GM21619 (cell line): ENCODE measurements around the gene CLEC16A.

ENCODE experiments used
- ATAC-seq: cut with Tn5 transposase; IDR thresholded peaks from one replicate; pipeline ENCODE4 v1.9.1; 2021; ENCODE audit not compliant: unreplicated experiment

CLEC16A gene

DNA sequence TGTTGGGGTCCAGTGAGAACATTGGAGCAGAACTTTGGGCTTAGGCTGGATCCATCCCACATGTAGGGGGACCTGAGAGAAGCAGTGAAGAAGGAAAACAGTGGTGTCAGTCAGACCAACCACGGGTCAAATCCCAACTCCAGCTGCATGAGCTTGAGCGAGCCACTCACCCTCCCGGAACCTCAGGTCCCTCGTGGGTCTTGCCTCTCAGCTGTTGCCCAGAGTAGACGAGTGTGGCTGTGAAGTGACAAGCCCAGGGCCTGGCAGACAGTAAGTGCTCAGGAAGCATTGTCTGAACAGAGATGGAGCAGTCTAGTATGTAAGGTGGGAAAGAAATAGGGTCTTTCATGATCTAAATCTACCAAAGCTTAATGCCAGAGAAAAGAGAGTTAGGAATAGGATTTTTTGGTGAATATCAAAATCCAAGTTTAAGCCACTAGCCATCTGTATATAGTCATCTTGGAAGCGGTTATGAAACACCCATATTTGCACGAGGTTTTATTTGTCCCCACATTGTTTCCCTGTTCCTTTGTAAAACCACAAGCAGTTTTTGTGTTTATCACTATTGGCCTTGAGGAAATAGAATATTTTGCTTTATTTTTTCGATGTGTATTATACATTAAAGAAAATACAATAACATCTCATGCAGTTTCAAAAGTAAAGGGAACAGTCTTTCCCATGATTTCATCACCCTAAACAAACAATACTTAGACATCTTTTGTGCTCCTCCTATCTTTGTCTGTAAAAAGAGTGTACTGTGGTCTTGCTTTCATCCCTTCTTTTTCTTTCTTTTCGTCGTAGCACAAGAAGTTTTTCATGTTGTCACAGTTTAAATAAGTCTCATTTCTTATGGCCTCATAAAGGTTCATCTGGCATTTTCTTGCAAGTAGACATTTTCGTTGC, 112.0 kb downstream of the CLEC16A start:
- ATAC-seq = no peak

DNA sequence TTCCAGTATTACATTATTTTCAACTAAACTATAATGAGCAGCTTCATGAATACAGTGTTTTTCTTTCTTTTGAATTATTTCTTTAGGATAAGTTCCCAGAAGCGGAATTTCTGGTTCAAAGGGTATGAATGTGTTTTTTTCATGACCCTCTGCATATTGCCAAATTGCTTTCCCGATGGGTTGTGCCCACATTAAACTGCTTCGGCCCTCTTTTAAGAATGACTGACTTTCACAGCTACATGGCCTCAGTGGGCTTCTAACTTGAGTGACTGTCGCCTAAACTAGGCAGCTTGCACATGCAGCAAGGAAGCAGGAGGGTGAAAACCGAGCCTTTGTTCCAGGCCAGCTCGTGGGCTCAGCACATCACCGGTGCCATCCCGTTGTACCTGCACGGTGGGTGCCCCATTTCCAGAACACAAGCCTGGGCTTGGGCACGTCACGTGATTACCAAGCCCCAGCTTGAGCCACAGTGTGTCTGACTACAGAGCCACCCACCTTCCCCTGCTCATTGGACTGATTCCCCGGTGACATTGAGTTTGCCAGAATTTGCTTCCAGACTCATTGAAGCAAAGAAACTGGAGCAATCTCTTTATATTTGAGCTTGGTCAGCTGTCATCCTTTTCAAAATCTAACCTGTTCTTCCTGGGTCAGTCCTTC, 112.8 kb downstream of the CLEC16A start:
- no peak for ATAC-seq

DNA sequence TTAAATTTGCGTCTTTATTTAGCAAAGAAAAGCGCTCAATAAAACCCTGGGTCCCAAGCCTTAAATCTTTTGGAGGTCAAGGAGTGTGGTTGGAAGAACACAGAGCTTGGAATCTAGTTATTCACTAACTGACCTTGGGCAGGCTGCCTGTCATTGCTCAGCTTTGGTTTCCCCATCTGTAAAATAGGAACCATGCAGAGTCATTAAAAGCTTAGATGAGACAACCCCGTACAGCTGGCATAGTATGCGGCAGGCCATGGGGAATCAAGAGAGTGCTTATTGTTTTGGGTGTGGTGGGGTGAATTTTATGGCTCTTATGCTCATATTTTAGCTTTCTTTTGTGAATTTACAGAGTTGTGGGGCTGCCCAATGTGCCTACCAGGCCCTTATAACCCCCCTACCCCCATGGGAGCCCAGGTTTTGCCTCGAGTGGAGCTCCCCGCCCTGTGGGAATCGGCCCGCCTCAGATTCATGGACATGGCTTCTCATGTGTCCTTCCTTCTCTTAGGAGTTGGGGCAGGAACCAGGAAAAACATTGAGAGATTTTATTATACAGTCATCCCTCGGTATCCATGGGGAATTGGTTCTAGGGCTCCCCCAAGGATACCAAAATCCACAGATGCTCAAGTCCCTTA, 113.5 kb downstream of the CLEC16A start:
- ATAC-seq = no peak

DNA sequence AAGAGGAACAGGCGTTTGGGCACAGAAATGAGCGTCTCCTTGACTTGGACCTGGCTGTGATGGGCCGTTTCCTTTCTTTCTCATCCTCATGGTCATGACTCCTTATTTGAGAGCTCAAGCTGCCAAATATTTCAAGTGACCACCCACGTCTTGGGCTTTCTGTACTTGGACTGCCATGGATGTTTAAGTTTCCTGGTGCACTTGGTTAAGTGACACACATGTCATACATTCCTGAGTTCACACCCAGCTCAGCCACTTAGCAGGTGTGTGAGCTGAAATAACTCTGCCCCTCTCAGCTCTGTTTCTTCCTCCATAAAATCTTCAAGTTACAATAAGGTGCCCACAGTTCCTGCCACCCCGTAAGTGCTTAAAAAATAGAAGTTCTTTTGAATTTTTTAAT, 114.5 kb downstream of the CLEC16A start:
- no peak for ATAC-seq

DNA sequence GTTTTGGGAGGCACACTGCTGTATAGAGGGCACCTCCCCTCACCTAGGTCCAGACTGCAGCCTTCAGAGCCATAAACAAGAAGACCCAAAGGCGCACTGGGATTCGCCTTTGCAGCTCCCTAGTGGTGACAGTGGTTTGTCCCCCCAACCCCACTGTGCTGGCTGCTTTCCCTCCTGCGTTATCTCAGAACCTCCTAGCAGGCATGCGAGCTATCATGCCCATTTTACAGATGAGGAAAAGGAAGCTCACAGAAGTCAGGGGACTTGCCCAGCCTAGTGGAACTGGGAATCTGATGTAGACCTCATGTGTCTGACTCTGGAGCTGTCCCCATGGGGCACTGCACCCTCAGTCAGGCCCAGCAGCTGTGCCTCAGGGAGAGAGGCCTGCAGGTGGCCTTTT, 115.2 kb downstream of the CLEC16A start:
- no peak for ATAC-seq

DNA sequence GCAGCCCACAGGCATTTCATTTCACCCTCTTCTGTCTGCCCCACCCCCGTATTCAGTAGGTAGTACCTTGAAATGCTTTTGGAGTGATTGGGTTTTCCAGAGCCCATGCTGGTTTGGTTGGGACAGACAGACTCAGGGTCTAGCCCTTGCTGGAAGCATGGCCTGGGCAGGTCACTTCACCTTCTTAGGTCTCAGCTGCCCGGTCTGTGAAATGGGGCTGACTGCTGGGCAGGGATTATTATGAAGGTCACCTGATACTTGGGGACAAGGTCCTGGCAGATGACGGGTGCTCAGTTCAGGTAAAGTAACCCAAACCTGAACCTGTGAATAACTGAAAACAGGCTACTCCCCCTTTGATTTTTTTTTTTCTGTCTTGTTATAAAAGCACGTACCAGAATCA, 116.0 kb downstream of the CLEC16A start:
- no peak for ATAC-seq

DNA sequence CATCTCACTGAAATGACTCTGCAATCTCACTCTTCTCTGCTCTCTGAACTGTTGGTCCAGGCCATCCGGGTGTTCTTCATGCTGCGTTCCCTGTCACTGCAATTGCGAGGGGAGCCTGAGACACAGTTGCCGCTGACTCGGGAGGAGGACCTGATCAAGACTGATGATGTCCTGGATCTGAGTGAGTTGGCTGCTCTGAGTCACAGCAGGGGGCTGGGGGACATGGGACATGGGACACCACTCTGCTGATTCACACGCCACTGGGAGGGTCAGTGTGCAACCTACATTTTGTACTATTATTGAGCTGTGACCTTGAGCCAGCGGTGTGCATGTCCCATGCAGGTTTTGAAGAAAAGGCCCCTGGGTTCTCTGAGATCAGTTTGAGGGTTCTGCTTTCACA, 116.5 kb downstream of the CLEC16A start:
- ATAC-seq = no peak

DNA sequence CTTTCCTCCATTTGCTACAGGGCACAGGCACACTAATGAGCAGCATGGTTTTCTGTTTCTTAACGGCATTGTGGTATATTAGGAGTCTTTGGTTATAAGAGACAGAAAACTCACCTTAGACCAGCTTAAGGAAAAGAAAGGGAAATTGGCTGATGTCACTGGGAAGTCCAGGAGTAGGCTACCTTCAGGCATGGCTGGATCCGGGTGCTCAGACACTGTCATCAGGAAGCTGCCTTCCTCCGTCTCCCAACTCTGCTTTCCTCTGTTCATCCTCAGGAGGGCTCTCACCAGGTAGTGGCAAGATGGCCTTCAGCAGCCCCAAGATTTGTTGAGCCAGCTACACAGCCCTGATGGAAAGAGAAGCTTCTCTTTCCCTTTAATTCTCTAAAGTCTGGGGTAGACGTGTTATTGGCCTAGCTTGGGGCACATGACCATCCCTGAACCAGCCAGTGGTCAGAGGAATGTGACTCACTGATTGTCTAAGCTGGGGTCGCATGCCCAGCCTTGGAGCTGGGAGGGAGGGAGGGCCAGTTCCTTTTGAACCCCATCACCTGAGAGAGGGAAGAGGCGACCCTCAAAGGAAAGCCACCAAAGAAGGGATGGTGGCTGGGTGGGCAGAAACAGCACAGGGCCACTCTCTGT, 117.4 kb downstream of the CLEC16A start:
- ATAC-seq = no peak

DNA sequence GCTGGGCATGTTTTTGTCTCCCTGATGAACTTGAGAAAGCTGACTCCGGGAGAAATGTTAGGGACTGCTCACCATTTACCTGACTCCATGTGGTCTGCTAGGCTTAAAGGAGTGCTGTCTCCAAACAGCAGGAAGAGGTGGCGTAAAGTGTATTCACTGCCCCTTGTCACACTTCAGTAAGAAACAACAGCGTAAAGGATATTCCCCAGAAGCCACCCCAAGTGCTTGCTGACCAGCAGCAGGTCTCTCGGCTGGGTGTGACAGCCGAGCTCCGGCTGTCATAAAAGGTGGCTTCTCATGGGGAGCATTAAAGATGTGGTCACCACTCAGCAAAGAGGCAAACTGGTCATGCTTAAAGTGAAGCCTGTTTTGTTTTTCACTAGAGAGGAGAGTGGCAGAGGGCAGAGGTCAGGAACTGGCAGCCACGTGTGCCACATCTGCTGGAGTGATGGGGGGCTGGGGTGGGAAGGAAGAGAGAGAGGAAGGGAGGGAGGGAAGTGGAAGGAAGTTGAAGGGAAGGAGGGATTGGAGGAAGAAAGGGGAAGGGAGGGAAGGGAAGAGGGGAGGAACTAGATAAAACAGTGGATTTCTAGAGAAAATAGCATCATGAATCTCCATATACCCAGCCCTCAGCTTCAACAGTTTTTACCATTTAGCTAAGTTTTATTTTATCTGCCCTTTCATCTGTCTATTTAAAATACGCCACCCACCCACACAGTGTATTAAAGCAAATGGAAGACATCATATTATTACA, 119.3 kb downstream of the CLEC16A start:
- ATAC-seq = no peak

DNA sequence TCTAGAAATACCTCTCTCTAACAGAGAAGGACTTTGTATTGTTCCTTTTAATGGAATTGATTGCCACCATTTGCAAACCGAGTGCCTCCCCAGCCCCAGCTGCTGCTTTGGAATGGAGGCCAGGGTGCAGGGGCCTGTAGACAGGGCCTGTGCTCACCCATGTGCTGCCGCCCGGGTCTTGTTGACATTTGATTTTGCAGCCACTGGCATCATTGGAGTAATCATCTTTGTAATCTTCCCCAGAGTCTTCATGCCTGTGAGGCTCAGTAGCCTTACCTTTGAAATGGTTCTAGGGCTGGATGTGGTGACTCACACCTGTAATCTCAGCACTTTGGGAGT, 119.8 kb downstream of the CLEC16A start:
- ATAC-seq = no peak

DNA sequence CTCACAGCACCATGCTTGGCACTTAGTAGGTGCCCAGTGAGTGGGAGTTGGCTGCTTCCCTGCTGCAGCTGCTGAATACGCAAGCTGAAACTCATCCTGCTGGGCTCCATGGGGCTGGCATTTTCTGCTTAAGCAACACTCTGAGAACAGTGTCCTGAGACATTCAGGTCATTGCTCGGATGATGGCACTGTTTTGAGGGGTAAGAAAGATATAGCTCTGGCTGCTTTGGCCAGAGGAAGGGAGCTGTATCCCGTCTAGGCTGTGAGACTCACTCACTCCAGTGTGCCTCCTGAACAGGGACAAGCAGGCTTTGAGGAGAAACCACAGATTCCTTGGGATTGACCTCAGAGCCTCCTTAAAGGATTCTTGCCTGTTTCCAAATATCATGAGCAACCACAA, 120.5 kb downstream of the CLEC16A start:
- ATAC-seq = no peak

DNA sequence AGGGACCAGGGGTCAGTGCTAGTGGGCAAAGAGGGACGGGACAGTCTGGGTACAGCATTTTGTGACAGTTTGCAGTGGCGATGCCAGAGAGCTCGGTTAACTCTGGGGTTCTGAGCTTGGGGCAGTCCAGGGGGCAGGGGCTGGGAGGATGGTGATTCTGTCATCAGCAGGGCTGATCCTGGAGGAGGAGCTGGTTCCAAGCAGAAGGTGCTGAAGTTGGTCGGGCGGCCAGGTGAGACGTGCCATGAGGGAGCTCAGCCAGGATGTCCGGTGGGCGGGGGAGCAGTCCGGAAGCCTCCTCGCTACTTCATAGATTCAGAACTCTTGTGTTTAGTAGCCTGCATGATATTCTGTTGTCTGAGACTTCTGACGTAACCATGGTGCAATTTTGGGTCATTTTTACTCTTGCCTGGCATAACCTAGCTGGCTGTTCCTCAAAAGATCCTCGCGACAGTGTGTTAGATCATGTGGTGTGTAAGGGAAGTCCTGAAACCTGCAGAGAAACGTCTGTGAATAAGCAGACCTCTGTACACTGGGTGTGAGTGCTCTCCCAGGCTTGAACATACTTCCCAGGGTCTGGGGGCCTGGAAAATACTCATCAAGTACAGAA, 122.0 kb downstream of the CLEC16A start:
- ATAC-seq = no peak

DNA sequence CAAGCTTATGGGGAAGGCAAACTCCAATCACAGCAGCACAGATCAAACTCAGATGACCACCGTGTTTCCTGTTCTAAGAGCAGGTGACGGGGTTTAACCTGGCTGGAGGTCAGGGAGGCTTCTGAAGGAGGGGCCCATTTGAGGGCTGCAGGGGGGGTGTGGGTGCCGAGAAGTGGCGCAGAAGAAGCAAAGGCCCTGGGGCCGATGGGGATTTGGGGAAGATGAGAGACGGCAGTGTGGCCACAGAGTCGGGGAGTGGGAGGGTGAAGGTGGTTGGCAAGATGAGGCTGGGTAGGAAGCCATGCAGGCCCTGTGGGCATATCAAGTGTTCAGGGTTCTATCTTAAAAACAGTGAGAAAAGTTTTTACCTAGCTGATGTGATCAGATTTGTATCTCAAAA, 122.9 kb downstream of the CLEC16A start:
- ATAC-seq = no peak

DNA sequence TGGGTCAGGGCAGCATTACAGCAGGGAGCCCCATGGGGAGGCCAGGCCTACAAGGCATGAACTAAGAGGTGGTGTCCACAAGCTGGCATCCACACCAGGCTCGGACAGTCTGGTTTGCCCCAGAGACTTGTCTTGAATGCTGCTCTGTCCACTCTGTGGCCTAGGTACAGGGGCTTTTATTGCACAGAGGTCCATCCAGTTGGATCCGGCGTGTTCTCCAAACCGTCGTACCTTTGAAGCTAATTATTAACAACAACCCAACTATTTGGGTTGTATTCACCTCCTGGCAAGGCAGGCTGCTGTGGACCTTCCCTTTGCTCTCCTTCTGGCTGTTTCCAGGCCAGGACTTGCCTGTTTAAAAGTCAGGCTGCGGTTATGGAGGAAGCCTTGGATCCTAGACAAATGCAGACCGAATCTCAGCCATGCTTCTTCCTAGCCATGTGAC, 123.4 kb downstream of the CLEC16A start:
- ATAC-seq = no peak

DNA sequence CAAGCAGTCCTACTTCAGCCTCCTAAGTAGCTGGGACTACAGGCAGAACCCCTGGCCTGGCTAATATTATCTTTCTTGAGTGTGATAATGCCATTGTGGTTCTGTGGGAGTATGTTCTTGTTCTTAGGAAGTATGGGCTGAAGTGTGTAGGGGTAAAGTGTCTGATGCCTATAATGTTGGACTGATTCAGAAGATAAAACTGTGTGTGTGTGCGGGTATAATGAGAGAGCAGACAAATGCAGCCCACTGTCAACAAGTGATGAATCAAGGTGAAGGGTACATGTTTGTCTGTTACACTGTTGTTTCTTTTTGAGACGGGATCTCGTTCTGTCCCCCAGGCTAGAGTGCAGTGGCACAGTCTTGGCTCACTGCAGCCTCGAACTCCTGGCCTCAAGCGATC, 127.5 kb downstream of the CLEC16A start:
- no peak for ATAC-seq

DNA sequence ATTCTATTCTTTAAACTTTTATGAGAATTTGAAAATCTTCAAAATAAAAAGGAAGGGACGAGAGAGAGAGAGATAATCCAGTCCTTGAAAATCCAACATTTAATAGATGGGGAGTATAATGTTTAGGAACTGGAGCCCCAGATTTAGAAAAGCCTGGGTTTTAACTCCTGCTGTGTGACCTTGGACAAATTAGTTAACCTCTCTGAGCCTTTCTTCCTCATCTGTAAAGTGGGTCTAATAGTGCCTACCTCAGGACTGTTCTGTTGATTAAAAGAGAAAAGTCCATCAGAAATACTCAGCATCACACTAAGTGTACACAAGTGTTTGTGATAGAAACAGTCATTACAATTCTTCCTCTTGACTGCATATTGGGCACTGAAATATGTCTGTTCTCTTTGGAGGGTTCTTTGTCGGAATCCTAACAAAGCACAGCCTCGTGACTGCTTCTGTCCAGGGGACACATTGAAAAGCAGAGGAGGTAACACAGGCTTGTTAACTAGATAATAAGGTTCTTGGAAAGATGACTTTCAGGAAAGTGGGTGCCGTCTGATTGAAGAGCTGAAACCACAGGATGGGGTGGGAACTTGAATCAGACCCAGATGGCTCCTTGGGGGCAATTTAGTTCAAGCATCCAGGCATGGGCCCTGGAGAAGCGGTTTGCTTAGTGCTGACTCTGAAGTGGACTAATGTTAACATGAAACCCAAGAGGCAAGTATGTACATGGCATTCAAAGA, 128.2 kb downstream of the CLEC16A start:
- ATAC-seq = no peak

DNA sequence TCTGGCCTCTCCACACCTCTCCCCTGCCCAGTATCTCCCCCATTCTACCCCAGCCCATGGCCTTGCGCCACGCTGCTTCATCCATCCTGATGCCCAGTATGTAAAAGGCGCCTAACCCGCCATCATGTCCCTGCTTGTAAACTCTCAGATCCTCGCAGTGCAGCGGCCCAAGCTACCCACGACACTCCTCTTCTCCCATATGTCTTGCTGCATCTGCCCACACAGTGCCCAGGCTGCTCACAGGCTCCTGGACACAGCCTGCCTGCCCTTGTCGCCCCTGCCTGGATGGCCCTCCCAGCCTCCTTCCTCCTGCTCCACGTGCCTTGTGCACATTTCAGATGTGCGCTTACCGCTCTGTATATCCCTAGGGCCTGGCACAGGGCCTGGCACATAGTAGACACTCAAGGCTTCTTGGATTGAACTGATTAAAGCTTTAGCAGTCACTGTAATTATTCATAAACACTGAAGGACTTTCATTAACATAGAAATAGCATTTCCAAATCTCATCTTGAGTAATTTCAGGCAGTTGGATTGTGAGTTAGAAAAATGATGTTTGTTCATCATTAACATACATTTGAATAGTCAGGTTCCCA, 129.1 kb downstream of the CLEC16A start:
- no peak for ATAC-seq

DNA sequence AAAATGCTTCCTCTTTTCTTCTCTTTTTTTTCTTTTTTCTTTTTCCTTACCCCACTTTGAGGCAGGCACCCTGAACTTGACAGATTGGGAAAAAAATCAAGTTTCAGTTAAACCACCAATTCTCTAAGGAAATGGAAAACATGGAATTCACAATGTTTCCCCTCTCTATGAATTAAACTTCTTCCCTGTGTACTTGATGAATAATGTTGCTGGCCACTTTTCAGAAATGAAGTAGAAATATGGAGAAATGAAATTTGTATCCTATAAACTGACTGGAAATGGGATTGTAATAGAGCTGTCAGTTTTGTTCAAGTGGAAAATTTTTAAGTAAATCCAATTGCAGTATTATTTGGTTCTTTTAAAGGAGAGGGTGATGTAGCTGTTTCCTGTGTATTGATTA, 129.8 kb downstream of the CLEC16A start:
- no peak for ATAC-seq

DNA sequence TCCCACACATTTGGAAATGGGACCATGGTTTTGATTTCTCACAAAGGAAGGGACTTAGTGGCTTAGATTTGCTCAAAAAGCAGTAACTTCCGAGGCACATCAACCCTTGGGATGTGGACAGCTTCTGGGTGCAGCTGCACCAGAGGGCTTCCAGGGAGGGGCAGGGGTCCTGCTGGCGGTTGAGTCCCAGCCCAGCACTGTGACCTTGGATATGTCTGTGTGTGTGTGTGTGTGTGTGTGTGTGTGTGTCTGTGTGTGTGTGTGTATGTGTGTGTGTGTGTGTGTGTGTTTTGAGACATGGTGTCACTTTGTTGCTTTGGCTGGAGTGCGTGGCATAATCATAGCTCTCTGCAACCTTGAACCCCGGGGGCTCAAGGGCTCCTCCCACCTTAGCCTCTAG, 130.8 kb downstream of the CLEC16A start:
- no peak for ATAC-seq
